Panc1 (cell line): ENCODE data around the gene SMPD4. TPM values are rescaled to one million over a fixed set of nuclear protein-coding genes. Genes with fewer than 3 reads are reported as not detected.
"Not testable (repeated sequence)": the region's sequence is repeated elsewhere in the genome, so short reads cannot be mapped to it uniquely, and the experiment has no call there.

Experiments used
- ATAC-seq: fragments of 200-7000 bp; cut with Tn5 transposase; 2 replicates; pipeline ENCODE4 v1.9.1; 2020; ENCODE audit warnings: mild to moderate bottlenecking, moderate library complexity
- BruUV-seq: library from RNA; stranded (reverse); fragments of 400-500 nt; replicated peaks from 2 replicates; lab custom pipeline; 2021; lab: Mats Ljungman, UMichigan
- CTCF ChIA-PET: fragments of 300-600 bp; sonication (Branson Sonifier 250); formaldehyde crosslinking; loops from one replicate; lab custom pipeline; 2022; ENCODE audit warnings: antibody characterized with exemption; lab: Charles Lee
- POLR2A ChIA-PET: fragments of 300-600 bp; sonication (Branson Sonifier 250); formaldehyde crosslinking; loops from one replicate; lab custom pipeline; 2022; ENCODE audit warnings: antibody characterized with exemption; lab: Charles Lee
- DNase-seq: peaks from one replicate; pipeline ENCODE4 v3.0.0-alpha.2; 2010; ENCODE audit warnings: low read depth, low spot score
- H3K27ac ChIP-seq: 2 replicates; pipeline ENCODE4 v1.5.1; 2011; ENCODE audit warnings: mild to moderate bottlenecking, low read length, inconsistent platforms
- H3K27me3 ChIP-seq: fragments of 200-500 bp; sonication (Bioruptor generic); 2 replicates; pipeline ENCODE4 v1.6.0; 2014; ENCODE audit warnings: low read length, inconsistent platforms; ENCODE audit not compliant: control insufficient read depth, insufficient read depth
- H3K36me3 ChIP-seq: fragments of 200-500 bp; sonication (Bioruptor generic); 2 replicates; pipeline ENCODE4 v1.5.1; 2014; ENCODE audit warnings: inconsistent platforms, mild to moderate bottlenecking, low read length, moderate library complexity; ENCODE audit not compliant: control insufficient read depth, insufficient read depth
- H3K4me1 ChIP-seq: 2 replicates; pipeline ENCODE4 v1.5.1; 2011; ENCODE audit warnings: inconsistent platforms, mild to moderate bottlenecking, low read length, moderate library complexity; ENCODE audit not compliant: control insufficient read depth, insufficient read depth
- H3K4me3 ChIP-seq, 2 experiments: 2 replicates each; pipeline ENCODE4 v1.5.1; 2011 to 2012; ENCODE audit warnings: low read depth in 2 of 2, low read length in 2 of 2, mild to moderate bottlenecking in 2 of 2, inconsistent platforms in 1 of 2, moderate library complexity in 1 of 2
- H3K9me3 ChIP-seq: fragments of 200-500 bp; sonication (Bioruptor generic); 2 replicates; pipeline ENCODE4 v1.5.1; 2014; ENCODE audit warnings: low read depth, mild to moderate bottlenecking, inconsistent platforms, low read length, moderate library complexity; ENCODE audit not compliant: control insufficient read depth, insufficient read depth
- CTCF ChIP-seq: fragments of 450-650 bp; IDR thresholded peaks from 2 replicates; pipeline ENCODE4 v1.5.1; 2017; ENCODE audit warnings: mild to moderate bottlenecking
- POLR2AphosphoS5 ChIP-seq: IDR thresholded peaks from 2 replicates; pipeline ENCODE4 v1.6.1; 2012; ENCODE audit warnings: mild to moderate bottlenecking, low read depth, low read length, moderate library complexity
- REST ChIP-seq, 2 experiments: IDR thresholded peaks; 2 replicates each; pipeline ENCODE4 v1.6.1; 2011 to 2012; ENCODE audit warnings: low read depth in 2 of 2, control low read depth in 1 of 2, low read length in 1 of 2, mild to moderate bottlenecking in 1 of 2, moderate library complexity in 1 of 2; ENCODE audit not compliant: insufficient read depth in 1 of 2
- SIN3A ChIP-seq: IDR thresholded peaks from 2 replicates; pipeline ENCODE4 v1.6.1; 2012; ENCODE audit warnings: low read depth, mild to moderate bottlenecking, low read length, moderate library complexity, borderline replicate concordance; ENCODE audit not compliant: insufficient read depth
- TCF7L2 ChIP-seq: IDR thresholded peaks from 2 replicates; pipeline ENCODE4 v1.6.1; 2011; ENCODE audit warnings: mild to moderate bottlenecking, low read depth, low read length, inconsistent platforms
- in situ Hi-C: cut with HindIII; loops from 2 replicates; pipeline ENCODE4 v1.10.0; 2016; ENCODE audit warnings: low sequenced_read_pairs, low pct_unique_long_range_greater_than_20kb
- intact Hi-C: fragments of 100-400 bp; cut with micrococcal nuclease; formaldehyde crosslinking; loops from one replicate; pipeline ENCODE4 v1.10.0; 2022; ENCODE audit not compliant: unreplicated experiment
- total RNA-seq: library from RNA; stranded (reverse); gene quantifications from one replicate; pipeline ENCODE4 v1.2.1, GENCODE V29; 2021; ENCODE audit not compliant: unreplicated experiment

Gene SMPD4
- total RNA-seq, 1 experiment from 2014 or later, result 89.0 TPM

- TF ChIP-seq TCF7L2 (no peak), REST (IDR thresholded peaks at IDR 0.05; ENCODE audit: insufficient read depth in 1 of 2, low read depth in 2 of 2, low read length in 1 of 2) (no peak), SIN3A (no peak), POLR2AphosphoS5 (no peak), CTCF (no peak)
- in situ Hi-C loops, result no loop called here
Observed at GRCh38 chr2:130152816-130153595, 28.4 kb downstream of the SMPD4 start.

GRCh38 chr2:130152136-130152815 lies 29.1 kb downstream of the SMPD4 start:
- ATAC-seq, in situ Hi-C loops: not testable (repeated sequence)

More at GRCh38 chr2:130152816-130153595, 28.4 kb downstream of the SMPD4 start:
- no peak overlapping the region for H3K4me3 ChIP-seq
- ChIA-PET POLR2A (no interaction called here), CTCF (interaction anchor here (0.6 kb wide), 1 partner anchor 152 kb away, joined by 3 read pairs; no protein-coding TSS in a partner anchor)
- BruUV-seq, result no TSS peak
- intact Hi-C loops, result loop anchor here (10.0 kb wide), 1 partner anchor 182 kb away; no protein-coding TSS in a partner anchor
- no peaks in the 10 kb centered on the region for H3K9me3 ChIP-seq
- no peak for DNase-seq
- H3K36me3 ChIP-seq, result no peaks in the 10 kb centered on the region
- no peak overlapping the region for H3K27ac ChIP-seq
- H3K27me3 ChIP-seq, result no peaks in the 10 kb centered on the region
- H3K4me1 ChIP-seq, result no peaks in the 10 kb centered on the region
- no peak for ATAC-seq

GRCh38 chr2:130151145-130151512 lies 30.3 kb downstream of the SMPD4 start:
- H3K4me3 ChIP-seq, BruUV-seq, in situ Hi-C loops, H3K36me3 ChIP-seq, ATAC-seq, DNase-seq, CTCF ChIA-PET, POLR2A ChIA-PET, H3K9me3 ChIP-seq, H3K4me1 ChIP-seq, H3K27ac ChIP-seq, H3K27me3 ChIP-seq: not testable (repeated sequence)
- intact Hi-C loops, result loop anchor here (10.0 kb wide), 1 partner anchor 184 kb away; no protein-coding TSS in a partner anchor

More at GRCh38 chr2:130152136-130152815, 29.1 kb downstream of the SMPD4 start:
- H3K4me3 ChIP-seq, H3K9me3 ChIP-seq, CTCF ChIA-PET, BruUV-seq, DNase-seq, POLR2A ChIA-PET, H3K36me3 ChIP-seq, H3K4me1 ChIP-seq, H3K27ac ChIP-seq, H3K27me3 ChIP-seq: not testable (repeated sequence)
- intact Hi-C loops, result loop anchor here (10.0 kb wide), 1 partner anchor 183 kb away; no protein-coding TSS in a partner anchor
